ENCODE results near the gene MYL5.
A peak's percentile ranks its signal among the peaks of the same experiment; 100 is the strongest.
"Not testable (repeated sequence)": the region's sequence is repeated elsewhere in the genome, so short reads cannot be mapped to it uniquely, and the experiment has no call there.

The MYL5 gene

GRCh38 chr4:667545-667925 is 6.8 kb upstream of the MYL5 start:
- TF ChIP-seq CTCF (IDR thresholded peaks at IDR 0.05; ENCODE audit: borderline replicate concordance, insufficient read depth, low read depth, low read length) = no peak
- H3K4me3 ChIP-seq (ENCODE audit: low read depth, low read length) = no peak overlapping the region

- not testable (repeated sequence) for H3K4me3 ChIP-seq (ENCODE audit: low read depth, low read length)
These were observed 6.1 kb upstream of the MYL5 start for GRCh38 chr4:668219-668618.

GRCh38 chr4:669806-670559 is 4.4 kb upstream of the MYL5 start:
- H3K4me3 ChIP-seq (ENCODE audit: low read depth, low read length) = not testable (repeated sequence)

GRCh38 chr4:671769-672168 is 2.6 kb upstream of the MYL5 start:
- no peak overlapping the region for H3K4me3 ChIP-seq (ENCODE audit: low read depth, low read length)
- no peak for TF ChIP-seq CTCF (IDR thresholded peaks at IDR 0.05; ENCODE audit: borderline replicate concordance, insufficient read depth, low read depth, low read length)

GRCh38 chr4:673349-674091 is 822 bp upstream of the MYL5 start:
- TF ChIP-seq CTCF (IDR thresholded peaks at IDR 0.05; ENCODE audit: borderline replicate concordance, insufficient read depth, low read depth, low read length) = no peak
- peak overlapping the region; percentile 63 for H3K4me3 ChIP-seq (ENCODE audit: low read depth, low read length)

- TF ChIP-seq CTCF (IDR thresholded peaks at IDR 0.05; ENCODE audit: borderline replicate concordance, insufficient read depth, low read depth, low read length) = no peak
- H3K4me3 ChIP-seq (ENCODE audit: low read depth, low read length) = peak overlapping the region; percentile 87
These were observed 917 bp downstream of the MYL5 start for GRCh38 chr4:675036-675882.

GRCh38 chr4:675980-676870 is 1.9 kb downstream of the MYL5 start:
- no peak for TF ChIP-seq CTCF (IDR thresholded peaks at IDR 0.05; ENCODE audit: borderline replicate concordance, insufficient read depth, low read depth, low read length)
- H3K4me3 ChIP-seq (ENCODE audit: low read depth, low read length) = no peak overlapping the region
